Kasumi-1 (cell line): Measurements from ENCODE around the gene PI16.
"Not testable (repeated sequence)": the region's sequence is repeated elsewhere in the genome, so short reads cannot be mapped to it uniquely, and the experiment has no call there.

Source experiments
- DNase-seq, 2 experiments: peaks; one replicate each; lab custom pipeline; 2025; lab: John Stamatoyannopoulos, UW

Gene PI16

GRCh38 chr6:36928547-36928918 is 26.0 kb upstream of the PI16 start:
- DNase-seq, result no peak

GRCh38 chr6:36929152-36929551 is 25.4 kb upstream of the PI16 start:
- no peak for DNase-seq

GRCh38 chr6:36929607-36930006 is 24.9 kb upstream of the PI16 start:
- DNase-seq, result no peak

GRCh38 chr6:36930483-36930882 is 24.1 kb upstream of the PI16 start:
- no peak for DNase-seq

DNA sequence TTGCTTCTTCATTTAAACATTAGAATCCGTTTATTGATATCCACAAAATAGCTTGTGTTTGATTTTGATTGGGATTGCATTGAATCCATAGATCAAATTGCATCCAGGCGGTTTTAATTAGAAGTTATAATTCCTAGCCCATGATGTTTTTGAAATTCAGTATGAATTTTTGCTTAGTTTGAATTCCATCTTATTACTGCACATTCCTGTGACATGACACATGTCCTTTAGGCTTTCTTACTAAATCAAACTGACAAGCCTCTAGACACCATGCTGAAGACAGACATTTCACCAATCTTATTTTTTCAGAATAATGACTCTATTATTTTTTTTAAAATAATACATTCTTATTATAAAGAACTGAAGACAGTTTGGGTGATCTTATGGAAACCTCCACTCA is 21.4 kb upstream of the PI16 start:
- DNase-seq, result no peak

DNA sequence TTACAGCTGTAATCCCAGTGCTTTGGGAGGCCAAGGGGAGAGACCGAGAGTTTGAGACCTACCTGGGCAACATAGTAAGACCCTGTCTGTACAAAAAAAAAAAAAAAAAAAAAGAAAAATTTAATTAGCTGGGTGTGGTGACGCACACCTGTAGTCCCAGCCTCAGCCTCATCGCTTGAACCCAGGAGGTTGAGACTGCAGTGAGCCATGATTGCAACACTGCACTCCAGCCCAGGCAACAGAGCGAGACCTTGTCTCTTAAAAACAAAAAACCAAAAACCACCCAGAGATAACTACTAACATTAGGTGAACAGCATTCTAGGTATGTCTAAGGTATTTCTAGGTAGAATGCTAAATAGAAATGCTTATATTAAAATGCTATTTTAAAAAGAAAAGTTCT is 21.0 kb upstream of the PI16 start:
- no peak for DNase-seq

GRCh38 chr6:36934901-36935300 is 19.6 kb upstream of the PI16 start:
- no peak for DNase-seq

DNA sequence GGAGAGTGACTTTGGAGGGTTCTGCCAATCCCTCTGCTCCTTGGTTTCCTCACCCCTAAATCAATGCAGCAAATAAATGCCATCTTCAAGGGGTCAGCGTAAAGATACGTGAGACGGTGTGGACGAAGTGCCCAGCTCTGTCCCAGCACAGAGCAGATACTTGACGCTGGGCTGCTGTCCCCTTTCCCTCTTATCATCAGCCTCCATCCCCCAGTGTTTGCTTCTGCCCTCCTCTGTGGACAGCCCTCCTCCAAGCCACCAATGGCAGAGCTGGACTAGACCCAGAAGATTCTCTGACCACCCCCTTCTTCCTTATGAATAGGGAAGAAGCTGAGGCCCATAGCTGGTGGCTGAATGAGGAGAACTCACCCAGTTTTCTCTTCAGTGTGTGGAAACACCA is 17.7 kb upstream of the PI16 start:
- no peak for DNase-seq

- DNase-seq, result no peak
Measured at GRCh38 chr6:36937896-36938295, 16.6 kb upstream of the PI16 start.

DNA sequence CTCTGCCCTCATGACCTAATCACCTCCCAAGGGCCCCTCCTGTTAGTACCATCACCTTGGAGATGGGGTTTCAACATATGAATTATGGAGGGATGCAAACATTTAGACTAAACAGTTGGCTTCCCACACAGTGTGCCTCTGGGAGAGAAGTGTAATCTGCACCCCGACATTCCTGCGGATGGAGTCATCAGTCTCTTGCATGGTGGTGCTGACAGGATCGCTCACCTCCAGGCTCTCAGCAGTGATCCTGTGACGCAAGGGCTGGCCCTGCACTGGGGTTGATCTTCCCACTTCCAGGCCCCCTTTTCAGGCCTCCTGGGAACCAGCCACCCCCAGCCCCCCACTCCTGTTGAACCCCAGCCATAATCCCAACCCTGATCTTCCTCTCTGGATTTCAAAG is 16.0 kb upstream of the PI16 start:
- no peak for DNase-seq

GRCh38 chr6:36939005-36939404 is 15.5 kb upstream of the PI16 start:
- not testable (repeated sequence) for DNase-seq

DNA sequence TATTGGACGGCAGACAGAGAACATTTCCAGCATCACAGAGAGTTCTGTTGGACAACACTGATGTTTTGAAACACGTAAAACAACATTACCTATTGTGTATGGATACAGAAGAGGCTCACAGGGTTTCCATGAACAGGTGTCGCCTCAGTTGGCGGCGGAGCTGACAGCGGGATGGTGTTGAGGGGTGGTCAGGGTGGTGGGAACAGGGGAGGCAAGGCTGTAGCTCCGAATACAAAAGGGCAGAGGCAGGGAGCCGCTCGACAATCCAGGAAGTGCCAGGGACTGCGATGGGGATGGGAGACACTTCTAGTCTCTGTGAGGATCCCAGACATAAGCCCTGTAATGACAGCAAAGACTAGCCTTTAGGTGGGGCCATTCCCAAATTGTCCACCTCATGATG is 14.5 kb upstream of the PI16 start:
- DNase-seq, result no peak

DNA sequence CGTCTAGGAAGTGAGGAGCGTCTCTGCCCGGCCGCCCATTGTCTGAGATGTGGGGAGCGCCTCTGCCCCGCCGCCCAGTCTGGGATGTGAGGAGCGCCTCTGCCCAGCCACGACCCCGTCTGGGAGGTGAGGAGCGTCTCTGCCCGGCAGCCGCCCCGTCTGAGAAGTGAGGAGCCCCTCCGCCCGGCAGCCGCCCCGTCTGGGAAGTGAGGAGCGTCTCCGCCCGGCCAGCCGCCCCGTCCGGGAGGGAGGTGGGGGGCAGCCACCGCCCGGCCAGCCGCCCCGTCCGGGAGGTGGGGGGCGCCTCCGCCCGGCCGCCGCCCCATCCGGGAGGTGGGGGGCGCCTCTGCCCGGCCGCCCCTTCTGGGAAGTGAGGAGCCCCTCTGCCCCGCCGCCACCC is 13.0 kb upstream of the PI16 start:
- DNase-seq, result not testable (repeated sequence)

DNA sequence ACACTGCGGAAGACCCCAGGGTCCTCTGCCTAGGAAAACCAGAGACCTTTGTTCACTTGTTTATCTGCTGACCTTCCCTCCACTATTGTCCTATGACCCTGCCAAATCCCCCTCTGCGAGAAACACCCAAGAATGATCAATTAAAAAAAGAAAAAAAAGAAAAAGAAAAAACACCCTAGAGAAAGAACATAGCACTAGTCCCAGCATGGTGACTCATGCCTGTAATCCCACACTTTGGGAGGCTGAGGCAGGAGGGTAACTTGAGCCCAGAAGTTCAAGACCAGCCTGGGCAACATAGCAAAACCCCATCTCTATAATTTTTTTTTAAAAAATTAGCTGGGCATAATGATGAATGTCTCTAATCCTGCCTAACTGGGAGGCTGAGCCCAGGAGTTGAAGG is 12.2 kb upstream of the PI16 start:
- not testable (repeated sequence) for DNase-seq

- DNase-seq, result no peak
Measured at GRCh38 chr6:36944650-36945049, 9.9 kb upstream of the PI16 start.

GRCh38 chr6:36945301-36945700 is 9.2 kb upstream of the PI16 start:
- DNase-seq, result no peak

GRCh38 chr6:36946526-36946925 is 8.0 kb upstream of the PI16 start:
- DNase-seq, result no peak

GRCh38 chr6:36947570-36948351 is 6.8 kb upstream of the PI16 start:
- DNase-seq, result no peak

GRCh38 chr6:36949076-36949475 is 5.5 kb upstream of the PI16 start:
- DNase-seq, result not testable (repeated sequence)

DNA sequence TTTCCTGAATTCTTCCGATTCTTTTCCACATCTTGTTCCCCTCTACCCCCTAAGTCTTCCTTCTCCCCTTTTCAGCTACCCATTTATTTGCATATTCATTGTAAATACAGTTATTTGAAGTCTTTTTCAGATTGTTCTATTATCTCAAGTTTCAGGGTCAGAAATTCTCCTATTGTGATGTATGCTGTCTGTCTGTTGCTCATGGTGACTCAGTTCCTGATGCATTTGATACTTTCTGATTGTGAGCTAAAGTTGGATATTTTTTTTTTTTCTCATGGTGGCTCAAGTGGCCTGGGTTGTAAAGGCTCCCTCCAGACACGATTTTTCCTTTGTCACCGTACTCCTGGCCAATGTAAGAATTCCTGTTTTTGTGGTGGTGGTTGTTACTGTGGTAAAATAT is 4.9 kb upstream of the PI16 start:
- no peak for DNase-seq

DNA sequence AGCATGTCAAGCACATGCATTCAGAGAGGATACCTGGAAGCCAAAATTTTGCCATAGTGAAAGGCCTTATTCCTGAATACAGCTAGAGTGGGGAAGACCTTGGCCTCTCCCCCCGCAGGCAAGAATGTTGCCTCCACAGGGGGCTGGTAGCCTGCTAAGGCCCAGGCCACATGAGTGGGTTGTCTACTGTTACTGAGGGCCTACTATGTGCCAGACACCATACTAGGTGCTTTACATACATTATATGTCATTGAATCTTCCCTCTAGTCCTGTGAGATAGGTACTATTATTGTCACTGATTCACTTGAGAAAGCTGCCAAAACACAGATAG is 642 bp upstream of the PI16 start:
- no peak for DNase-seq

- peak in 1 of 2 experiments; percentile 16 for DNase-seq
Measured at GRCh38 chr6:36955136-36955535, 598 bp downstream of the PI16 start.

DNA sequence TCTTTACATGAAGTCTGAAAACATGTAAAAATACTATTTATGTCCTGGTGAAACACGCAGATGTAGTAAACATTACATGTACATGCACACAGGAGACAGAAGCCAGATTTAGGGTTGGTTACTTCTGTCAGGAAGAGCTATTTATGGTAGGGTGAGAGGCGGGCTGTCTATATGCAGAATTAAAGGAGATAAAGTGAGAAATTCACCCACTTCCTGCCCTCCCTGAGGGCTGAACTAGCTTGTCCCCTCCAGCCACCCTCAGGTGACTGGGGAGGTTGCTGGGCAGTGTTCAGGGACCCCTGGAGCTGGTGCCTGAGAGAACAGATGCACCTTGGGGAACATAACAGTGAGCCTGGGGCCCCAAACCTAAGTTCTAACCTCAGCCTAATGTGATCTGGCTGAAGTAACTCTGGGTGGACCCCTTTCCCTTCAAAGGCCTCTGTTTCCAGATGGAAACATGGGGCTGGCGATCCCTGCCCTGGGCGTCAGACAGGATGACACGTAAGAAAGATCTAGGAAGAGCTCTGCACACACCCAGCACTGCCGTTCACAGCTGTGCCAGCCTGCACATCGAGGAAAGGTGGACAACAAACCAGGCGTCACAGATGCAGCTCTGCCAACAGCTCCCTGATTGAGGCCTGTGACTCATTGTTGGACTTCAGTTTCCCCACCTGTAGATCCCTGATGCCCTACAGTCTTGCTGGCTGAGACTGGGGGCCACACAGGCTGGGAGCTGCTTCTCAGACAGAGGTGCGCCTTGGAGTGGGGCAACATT is 1.3 kb downstream of the PI16 start:
- DNase-seq, result peak in 1 of 2 experiments; percentile 7

- no peak for DNase-seq
Measured at GRCh38 chr6:36956446-36956820, 1.9 kb downstream of the PI16 start.
